Dermis microvascular lymphatic vessel endothelial cell (primary cell): ENCODE results near the gene SP140L. TPM values are rescaled to one million over a fixed set of nuclear protein-coding genes. Genes with fewer than 3 reads are reported as not detected.

Source experiments
- total RNA-seq: library from RNA; depleted of rRNA; stranded (reverse); fragments of >200 nt; gene quantifications from 2 replicates; pipeline ENCODE4 v1.2.1, GENCODE V29; 2014

The SP140L gene
- total RNA-seq, 1 donor from 2014 or later = 5.3 TPM

Other genes with a start within 250 kb of the SP140L start
- 1.8 and 2.1 TPM in 2 replicates for gene SP110, start 107.2 kb upstream of the SP140L start, total RNA-seq
- gene SP140, start 101.5 kb upstream of the SP140L start, total RNA-seq = 0.13 TPM in 1 of 2 replicates, not detected in the other
- gene SP100, start 89.0 kb downstream of the SP140L start, total RNA-seq = 56.6 and 58.4 TPM in 2 replicates